Measurements from ENCODE around the gene SLC6A6.

- TF ChIP-seq POLR2A (IDR thresholded peaks at IDR 0.05) (no peak), CTCF (IDR thresholded peaks at IDR 0.05) (peak in 2 of 7 experiments; percentile 21 to 39)
Observed at GRCh38 chr3:14425581-14426304, 23.3 kb downstream of the SLC6A6 start.

All from stomach (tissue), 4 donors.